ENCODE measurements around the gene ANTKMT. TPM values are rescaled to one million over a fixed set of nuclear protein-coding genes. Genes with fewer than 3 reads are reported as not detected.
"Not testable (repeated sequence)": the region's sequence is repeated elsewhere in the genome, so short reads cannot be mapped to it uniquely, and the experiment has no call there.

The ANTKMT gene
- total RNA-seq, 1 donor from 2014 or later, result 42.4 TPM

GRCh38 chr16:740764-741505 is 20.0 kb downstream of the ANTKMT start, which contains the start of gene CIAO3:
Gene CIAO3, minus strand, starts transcription at chr16:740997. Its CDS starts 12 bp downstream, at chr16:740985.
- peak within 1 kb of the TSS; percentile 97 for H3K4me3 ChIP-seq (ENCODE audit: low read depth, low read length)
- DNase-seq (ENCODE audit: low read depth), result no peak
- TF ChIP-seq, protein P1, sequence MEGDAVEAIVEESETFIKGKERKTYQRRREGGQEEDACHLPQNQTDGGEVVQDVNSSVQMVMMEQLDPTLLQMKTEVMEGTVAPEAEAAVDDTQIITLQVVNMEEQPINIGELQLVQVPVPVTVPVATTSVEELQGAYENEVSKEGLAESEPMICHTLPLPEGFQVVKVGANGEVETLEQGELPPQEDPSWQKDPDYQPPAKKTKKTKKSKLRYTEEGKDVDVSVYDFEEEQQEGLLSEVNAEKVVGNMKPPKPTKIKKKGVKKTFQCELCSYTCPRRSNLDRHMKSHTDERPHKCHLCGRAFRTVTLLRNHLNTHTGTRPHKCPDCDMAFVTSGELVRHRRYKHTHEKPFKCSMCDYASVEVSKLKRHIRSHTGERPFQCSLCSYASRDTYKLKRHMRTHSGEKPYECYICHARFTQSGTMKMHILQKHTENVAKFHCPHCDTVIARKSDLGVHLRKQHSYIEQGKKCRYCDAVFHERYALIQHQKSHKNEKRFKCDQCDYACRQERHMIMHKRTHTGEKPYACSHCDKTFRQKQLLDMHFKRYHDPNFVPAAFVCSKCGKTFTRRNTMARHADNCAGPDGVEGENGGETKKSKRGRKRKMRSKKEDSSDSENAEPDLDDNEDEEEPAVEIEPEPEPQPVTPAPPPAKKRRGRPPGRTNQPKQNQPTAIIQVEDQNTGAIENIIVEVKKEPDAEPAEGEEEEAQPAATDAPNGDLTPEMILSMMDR (IDR thresholded peaks at IDR 0.05; ENCODE audit: insufficient read depth, low read length, poor library complexity, severe bottlenecking), result peak; percentile 23

DNA sequence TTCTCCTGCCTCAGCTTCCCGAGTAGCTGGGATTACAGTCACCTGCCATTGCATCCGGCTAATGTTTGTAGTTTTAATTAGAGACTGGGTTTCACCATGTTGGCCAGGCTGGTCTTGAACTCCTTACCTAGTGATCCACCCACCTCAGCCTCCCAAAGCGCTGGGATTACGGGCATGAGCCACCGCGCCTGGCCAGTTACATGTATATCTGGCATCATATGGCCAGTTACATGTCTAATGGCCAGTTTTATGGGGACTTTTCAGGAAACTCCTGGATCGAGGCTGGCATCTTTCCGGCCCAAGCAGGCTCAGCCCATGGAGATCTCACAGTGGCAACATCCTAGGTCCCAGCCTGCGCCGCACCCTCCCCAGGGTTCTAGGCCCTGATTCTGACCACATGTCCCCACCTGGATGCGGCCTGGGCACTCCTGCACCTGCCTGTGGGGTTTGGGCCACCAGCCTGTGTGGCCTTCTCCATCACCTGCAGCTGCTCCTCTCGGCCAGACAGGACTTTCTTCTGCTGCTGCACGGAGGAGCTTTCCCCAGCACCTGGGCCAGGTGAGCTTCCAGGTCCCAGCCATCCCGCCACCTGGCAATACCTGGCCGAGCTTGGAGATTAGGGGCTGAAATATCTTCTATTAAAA is 21.2 kb downstream of the ANTKMT start:
- DNase-seq (ENCODE audit: low read depth), result no peak
- Histone ChIP-seq H3K36me3 (ENCODE audit: control insufficient read depth, insufficient read depth, low read length) (no peaks in the 10 kb centered on the region), H3K4me3 (ENCODE audit: low read depth, low read length) (no peak overlapping the region), H3K27me3 (ENCODE audit: control insufficient read depth, insufficient read depth, low read length) (no peaks in the 10 kb centered on the region)
- TF ChIP-seq, protein P1 (IDR thresholded peaks at IDR 0.05; ENCODE audit: insufficient read depth, low read length, poor library complexity, severe bottlenecking), result no peak

More at GRCh38 chr16:740764-741505, 20.0 kb downstream of the ANTKMT start, which contains the start of gene CIAO3:
- Histone ChIP-seq H3K36me3 (ENCODE audit: control insufficient read depth, insufficient read depth, low read length) (no peaks in the 10 kb centered on the region), H3K27me3 (ENCODE audit: control insufficient read depth, insufficient read depth, low read length) (no peaks in the 10 kb centered on the region)

DNA sequence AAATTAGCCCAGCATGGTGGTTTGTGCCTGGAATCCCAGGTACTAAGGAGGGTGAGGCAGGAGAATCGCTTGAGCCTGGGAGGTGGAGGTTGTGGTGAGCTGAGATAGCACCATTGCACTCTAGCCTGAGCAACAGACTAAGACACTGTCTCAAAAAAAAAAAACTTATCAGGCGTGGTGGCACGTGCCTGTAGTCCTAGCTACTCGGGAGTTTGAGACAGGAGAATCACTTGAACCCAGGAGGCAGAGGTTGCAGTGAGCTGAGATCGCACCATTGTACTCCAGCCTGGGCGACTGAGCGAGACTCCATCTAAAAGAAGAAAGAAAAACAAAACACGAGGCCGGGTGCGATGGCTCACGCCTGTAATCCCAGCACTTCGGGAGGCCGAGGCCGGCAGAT is 21.9 kb downstream of the ANTKMT start:
- not testable (repeated sequence) for H3K27me3 ChIP-seq (ENCODE audit: control insufficient read depth, insufficient read depth, low read length); DNase-seq (ENCODE audit: low read depth); H3K36me3 ChIP-seq (ENCODE audit: control insufficient read depth, insufficient read depth, low read length); H3K4me3 ChIP-seq (ENCODE audit: low read depth, low read length)

DNA sequence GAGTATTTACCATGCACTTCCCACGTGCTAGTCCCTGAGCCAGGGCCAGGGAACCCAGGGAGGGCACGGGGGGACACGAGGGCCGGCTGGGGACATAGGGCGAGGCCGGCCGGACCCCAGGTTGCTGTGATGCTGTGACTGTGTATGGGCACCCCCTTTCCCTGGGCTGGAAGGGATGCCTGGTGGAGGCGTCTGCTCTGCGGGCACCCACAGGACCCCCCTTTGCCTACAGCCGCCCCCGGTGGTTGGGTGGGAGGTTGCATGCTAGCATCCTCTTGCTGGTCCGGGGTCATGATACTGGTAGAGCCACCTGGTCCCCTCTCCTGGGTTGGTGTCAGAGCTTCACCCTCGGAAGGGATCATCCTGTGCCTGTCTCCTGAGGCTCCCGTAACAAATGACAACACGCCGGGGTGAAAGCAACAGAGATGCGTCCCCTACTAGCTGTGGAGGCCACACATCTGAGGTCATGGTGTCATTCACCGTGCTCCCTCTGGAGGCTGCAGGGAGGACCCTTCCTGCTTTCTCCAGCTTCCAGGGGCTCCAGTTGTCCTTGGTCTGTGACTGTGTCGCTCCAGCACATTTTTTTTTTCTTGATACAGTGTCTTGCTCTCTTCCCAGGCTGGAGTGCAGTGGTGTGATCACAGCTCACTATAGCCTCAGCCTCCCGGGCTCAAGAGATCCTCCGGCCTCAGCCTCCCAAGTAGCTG is 23.0 kb downstream of the ANTKMT start:
- DNase-seq (ENCODE audit: low read depth), result no peak
- no peak overlapping the region for H3K4me3 ChIP-seq (ENCODE audit: low read depth, low read length)
- no peaks in the 10 kb centered on the region for H3K27me3 ChIP-seq (ENCODE audit: control insufficient read depth, insufficient read depth, low read length)
- TF ChIP-seq, protein P1 (IDR thresholded peaks at IDR 0.05; ENCODE audit: insufficient read depth, low read length, poor library complexity, severe bottlenecking), result peak; percentile 26
- no peaks in the 10 kb centered on the region for H3K36me3 ChIP-seq (ENCODE audit: control insufficient read depth, insufficient read depth, low read length)

GRCh38 chr16:745739-746138 is 24.8 kb downstream of the ANTKMT start:
- Histone ChIP-seq H3K36me3 (ENCODE audit: control insufficient read depth, insufficient read depth, low read length) (no peaks in the 10 kb centered on the region), H3K27me3 (ENCODE audit: control insufficient read depth, insufficient read depth, low read length) (no peaks in the 10 kb centered on the region), H3K4me3 (ENCODE audit: low read depth, low read length) (no peak overlapping the region)
- TF ChIP-seq, protein P1 (IDR thresholded peaks at IDR 0.05; ENCODE audit: insufficient read depth, low read length, poor library complexity, severe bottlenecking), result peak; percentile 88
- DNase-seq (ENCODE audit: low read depth), result no peak

DNA sequence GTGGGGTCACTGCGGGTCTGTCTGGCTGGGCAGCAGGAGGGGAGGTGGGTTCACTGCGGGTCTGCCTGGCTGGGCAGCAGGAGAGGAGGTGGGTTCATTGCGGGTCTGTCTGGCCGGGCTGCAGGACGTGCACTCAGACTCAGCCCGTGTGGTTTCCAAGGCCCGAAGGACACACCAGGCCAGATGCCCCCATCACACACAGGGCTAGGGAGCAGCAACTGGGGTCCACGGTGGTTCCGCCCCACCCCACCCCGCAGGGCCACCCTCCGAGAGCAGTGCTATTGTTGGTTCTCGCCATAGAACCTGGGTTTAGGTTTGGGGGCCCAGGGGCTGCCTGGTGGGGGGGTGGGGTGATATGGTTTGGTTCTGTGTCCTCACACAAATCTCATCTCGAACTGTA is 25.7 kb downstream of the ANTKMT start:
- TF ChIP-seq, protein P1 (IDR thresholded peaks at IDR 0.05; ENCODE audit: insufficient read depth, low read length, poor library complexity, severe bottlenecking), result no peak

More for the DNA sequence above, 25.7 kb downstream of the ANTKMT start:
- no peak for DNase-seq (ENCODE audit: low read depth)
- no peak overlapping the region for H3K4me3 ChIP-seq (ENCODE audit: low read depth, low read length)
- H3K27me3 ChIP-seq (ENCODE audit: control insufficient read depth, insufficient read depth, low read length), result no peaks in the 10 kb centered on the region
- no peaks in the 10 kb centered on the region for H3K36me3 ChIP-seq (ENCODE audit: control insufficient read depth, insufficient read depth, low read length)
